GM20000 (cell line): ENCODE results near the gene OTUD3.

ENCODE experiments used
- DNase-seq: peaks from one replicate; pipeline ENCODE4 v3.0.0; 2012; ENCODE audit warnings: low spot score
- TF ChIP-seq, protein P1 (sequence below): IDR thresholded peaks from 2 replicates; pipeline ENCODE4 v1.5.1; 2012; ENCODE audit warnings: mild to moderate bottlenecking, control low read depth; ENCODE audit errors: extremely low read depth, missing control alignments

OTUD3 gene

DNA sequence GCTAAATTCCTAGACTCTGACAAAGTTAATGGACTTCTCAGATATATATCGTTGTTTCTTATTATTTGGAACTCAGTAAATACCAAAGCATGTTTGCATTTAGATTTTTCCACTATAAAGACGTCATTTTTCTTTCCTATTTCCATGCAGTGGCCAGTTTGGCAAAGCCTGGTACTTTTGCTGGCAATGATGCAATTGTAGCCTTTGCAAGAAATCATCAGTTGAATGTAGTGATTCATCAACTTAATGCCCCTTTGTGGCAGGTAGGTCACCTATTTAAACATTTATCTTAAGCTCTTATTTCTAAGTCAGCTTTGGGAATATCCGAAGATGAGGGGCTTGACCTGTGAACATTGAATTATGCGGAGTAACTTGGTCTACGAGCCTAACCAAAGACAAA, 12.0 kb downstream of the OTUD3 start:
- no peak for DNase-seq
- TF ChIP-seq, protein P1, sequence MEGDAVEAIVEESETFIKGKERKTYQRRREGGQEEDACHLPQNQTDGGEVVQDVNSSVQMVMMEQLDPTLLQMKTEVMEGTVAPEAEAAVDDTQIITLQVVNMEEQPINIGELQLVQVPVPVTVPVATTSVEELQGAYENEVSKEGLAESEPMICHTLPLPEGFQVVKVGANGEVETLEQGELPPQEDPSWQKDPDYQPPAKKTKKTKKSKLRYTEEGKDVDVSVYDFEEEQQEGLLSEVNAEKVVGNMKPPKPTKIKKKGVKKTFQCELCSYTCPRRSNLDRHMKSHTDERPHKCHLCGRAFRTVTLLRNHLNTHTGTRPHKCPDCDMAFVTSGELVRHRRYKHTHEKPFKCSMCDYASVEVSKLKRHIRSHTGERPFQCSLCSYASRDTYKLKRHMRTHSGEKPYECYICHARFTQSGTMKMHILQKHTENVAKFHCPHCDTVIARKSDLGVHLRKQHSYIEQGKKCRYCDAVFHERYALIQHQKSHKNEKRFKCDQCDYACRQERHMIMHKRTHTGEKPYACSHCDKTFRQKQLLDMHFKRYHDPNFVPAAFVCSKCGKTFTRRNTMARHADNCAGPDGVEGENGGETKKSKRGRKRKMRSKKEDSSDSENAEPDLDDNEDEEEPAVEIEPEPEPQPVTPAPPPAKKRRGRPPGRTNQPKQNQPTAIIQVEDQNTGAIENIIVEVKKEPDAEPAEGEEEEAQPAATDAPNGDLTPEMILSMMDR = no peak

DNA sequence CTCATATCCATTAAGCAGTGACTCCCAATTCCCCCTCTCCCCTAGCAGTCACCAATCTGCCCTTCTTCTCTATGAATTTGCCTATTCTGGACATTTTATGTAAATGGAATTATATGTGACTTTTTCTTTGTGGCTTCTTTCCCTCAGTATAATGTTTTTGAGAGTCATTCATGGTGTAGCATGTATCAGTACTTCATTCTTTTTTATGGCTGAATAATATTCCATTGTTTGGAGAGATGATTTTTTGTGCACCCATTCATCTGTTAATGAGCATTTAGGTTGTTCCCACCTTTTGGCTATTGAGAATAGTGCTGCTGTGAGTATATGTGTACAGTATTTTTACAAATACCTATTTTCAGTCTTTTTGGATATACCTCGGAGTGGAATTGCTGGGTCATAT, 19.5 kb downstream of the OTUD3 start:
- TF ChIP-seq, protein P1 = no peak

DNA sequence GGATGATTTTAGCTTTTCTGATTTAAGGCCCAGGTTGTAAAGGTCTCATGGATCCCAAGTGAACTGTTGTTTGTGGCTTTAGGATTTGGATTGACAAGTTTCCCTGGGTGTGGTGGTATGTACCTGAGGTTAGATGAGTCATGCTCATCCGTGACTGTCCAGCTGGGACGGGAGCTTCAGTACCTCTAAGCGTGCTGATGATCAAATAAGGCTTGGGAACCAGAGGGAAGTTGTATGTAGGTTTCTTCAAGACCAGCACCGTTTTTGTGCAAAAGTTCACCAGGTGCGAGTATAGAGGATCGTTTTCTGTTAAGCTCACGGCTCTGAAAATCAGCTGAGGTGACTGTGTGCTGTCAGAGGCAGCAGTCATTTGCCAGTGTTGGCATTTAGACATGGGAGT, 21.4 kb downstream of the OTUD3 start:
- no peak for DNase-seq
- TF ChIP-seq, protein P1 = no peak

More for the DNA sequence above, 19.5 kb downstream of the OTUD3 start:
- DNase-seq = no peak

DNA sequence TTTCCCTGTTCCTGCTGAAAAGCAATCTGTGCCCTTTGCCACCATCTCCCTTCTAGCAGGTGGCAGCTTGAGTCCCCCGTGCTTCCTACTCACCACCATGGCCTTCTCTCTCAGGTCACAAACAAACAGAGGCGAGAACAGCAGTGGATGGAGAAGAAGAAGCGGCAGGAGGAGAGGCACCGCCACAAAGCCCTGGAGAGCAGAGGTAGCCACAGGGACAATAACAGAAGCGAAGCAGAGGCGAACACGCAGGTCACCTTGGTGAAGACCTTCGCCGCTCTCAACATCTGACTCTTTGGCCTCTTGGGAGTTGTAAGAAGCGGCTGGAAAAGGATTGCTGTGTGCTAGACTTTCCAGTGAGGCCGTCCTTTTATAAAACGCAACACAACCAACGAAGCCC, 25.3 kb downstream of the OTUD3 start:
- TF ChIP-seq, protein P1 = no peak
- no peak for DNase-seq

DNA sequence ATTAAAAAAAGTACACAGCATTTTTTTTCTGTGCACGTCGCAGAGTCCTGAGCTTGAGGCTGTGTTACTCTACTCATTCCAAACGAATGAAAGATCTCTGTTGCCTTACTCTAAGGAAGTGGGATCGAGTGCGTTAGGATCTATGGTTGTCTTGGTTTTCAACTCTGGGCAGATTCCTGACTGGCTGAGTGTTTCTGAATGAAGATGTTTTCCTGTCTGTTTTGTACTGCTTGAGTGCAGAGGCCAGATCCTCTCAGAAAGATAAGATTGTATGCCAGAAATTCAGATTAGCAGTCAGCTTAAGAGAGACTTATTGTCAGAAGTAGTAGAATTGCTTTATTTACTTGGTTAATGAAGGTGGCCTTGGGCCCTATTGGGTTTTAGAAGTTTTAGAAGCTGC, 27.2 kb downstream of the OTUD3 start:
- DNase-seq = no peak

DNA sequence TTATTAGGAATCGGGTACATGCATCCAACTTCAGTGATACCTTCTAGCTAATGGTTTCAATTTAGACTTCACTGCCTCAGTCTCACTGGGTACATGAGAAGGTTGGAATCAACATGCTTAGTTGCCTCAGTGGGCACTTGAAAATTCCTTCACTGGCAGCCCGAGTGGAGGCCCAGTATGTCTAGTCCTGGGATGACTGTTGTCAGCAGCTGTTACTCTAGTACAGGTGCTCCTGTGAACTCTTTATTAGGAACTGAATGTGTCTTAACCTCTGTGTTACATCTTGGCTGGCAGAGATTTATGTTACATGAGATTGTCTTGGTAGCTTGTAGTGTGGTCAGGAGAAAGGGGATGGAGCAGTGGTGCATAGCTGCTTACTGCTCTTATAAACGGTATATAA, 27.8 kb downstream of the OTUD3 start:
- DNase-seq = no peak
- TF ChIP-seq, protein P1 = no peak

More for the DNA sequence above, 27.2 kb downstream of the OTUD3 start:
- TF ChIP-seq, protein P1 = no peak

DNA sequence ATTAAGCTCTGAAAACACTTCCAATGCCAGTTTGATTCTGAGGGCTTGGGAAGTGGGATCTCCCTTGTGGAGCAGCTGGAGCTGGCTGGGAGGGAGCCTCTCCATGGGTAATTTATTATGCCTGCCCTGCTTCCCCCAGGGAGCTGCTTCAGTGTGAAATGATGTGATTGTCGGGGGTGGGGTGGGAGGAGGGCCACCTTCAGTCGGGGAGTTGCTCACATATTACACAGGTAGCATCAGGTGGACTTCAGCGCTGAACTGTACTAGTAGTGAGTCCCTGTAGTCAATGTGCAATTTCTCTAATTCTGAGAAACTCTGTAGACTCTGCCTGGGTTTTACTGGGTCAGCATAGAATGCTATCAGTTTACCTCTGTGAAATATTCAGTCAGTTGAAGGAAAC, 28.5 kb downstream of the OTUD3 start:
- no peak for DNase-seq
- TF ChIP-seq, protein P1 = no peak

DNA sequence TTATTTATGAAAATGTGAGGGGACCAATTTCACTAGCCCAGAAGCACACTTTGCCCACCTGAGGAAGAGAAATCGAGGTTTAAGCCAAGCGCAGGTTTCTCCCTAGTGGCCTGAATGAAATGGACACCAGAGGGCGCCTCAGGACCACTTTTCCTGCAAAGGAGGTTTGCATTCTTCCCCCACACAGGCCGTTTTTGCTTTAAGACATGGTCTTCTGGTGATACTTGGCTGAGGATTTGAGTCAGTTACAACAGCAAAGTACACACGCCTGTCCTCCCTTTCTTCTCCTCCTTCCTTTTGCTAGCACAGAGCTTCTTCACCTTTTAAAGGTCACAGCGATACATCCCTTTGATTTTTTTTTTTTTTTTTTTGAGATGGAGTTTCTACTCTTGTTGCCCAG, 35.9 kb downstream of the OTUD3 start:
- TF ChIP-seq, protein P1 = peak; percentile 77
- peak; percentile 87 for DNase-seq
